SU-DHL-6 (cell line): ENCODE results near the gene RBFOX2.

Source experiments
- H2AFZ ChIP-seq: fragments of 200-600 bp; sonication (generic); 2 replicates; pipeline ENCODE4 v1.6.1; 2014; ENCODE audit warnings: low read depth, mild to moderate bottlenecking, moderate library complexity, mixed read lengths, antibody characterized with exemption, low read length; ENCODE audit not compliant: severe bottlenecking
- H3F3A ChIP-seq: fragments of 200-600 bp; shearing (Covaris generic); 2 replicates; pipeline ENCODE4 v1.6.0; 2016; ENCODE audit warnings: antibody characterized with exemption, mild to moderate bottlenecking; ENCODE audit not compliant: insufficient read depth
- H3K27ac ChIP-seq: fragments of 200-600 bp; sonication (generic); 2 replicates; pipeline ENCODE4 v1.5.1; 2016; ENCODE audit warnings: low read depth, mild to moderate bottlenecking, low read length, moderate library complexity, mixed read lengths
- H3K27me3 ChIP-seq: fragments of 200-600 bp; sonication (generic), shearing (Covaris generic); 2 replicates; pipeline ENCODE4 v1.6.0; 2014; ENCODE audit warnings: mild to moderate bottlenecking, low read length
- H3K36me3 ChIP-seq: fragments of 200-600 bp; sonication (generic); 2 replicates; pipeline ENCODE4 v1.6.1; 2014; ENCODE audit warnings: mild to moderate bottlenecking, low read length, mixed read lengths
- H3K4me2 ChIP-seq: fragments of 300-600, 200-600 bp; shearing (Covaris generic), sonication (generic); 2 replicates; pipeline ENCODE4 v1.6.0; 2014; ENCODE audit warnings: low read length, low read depth, mild to moderate bottlenecking; ENCODE audit not compliant: poor library complexity, severe bottlenecking
- H3K4me3 ChIP-seq: fragments of 200-600 bp; sonication (generic); 2 replicates; pipeline ENCODE4 v1.5.1; 2014; ENCODE audit warnings: antibody characterized with exemption, low read length, mild to moderate bottlenecking, mixed read lengths; ENCODE audit not compliant: insufficient read depth, poor library complexity, severe bottlenecking
- H3K79me2 ChIP-seq: fragments of 200-600 bp; sonication (generic); 2 replicates; pipeline ENCODE4 v1.6.1; 2014; ENCODE audit warnings: mild to moderate bottlenecking, low read length, moderate library complexity; ENCODE audit not compliant: insufficient read depth
- H3K9ac ChIP-seq: fragments of 200-600 bp; sonication (generic); 2 replicates; pipeline ENCODE4 v1.7.0; 2014; ENCODE audit warnings: mild to moderate bottlenecking, low read length
- H3K9me2 ChIP-seq: fragments of 200-600 bp; sonication (generic); replicated peaks from 2 replicates; pipeline ENCODE4 v1.6.1; 2014; ENCODE audit warnings: low read length; ENCODE audit not compliant: insufficient read depth
- H3K9me3 ChIP-seq: fragments of 200-600 bp; sonication (generic); 2 replicates; pipeline ENCODE4 v1.6.1; 2014; ENCODE audit warnings: low read length, mixed read lengths; ENCODE audit not compliant: insufficient read depth
- H4K20me1 ChIP-seq: fragments of 200-600 bp; sonication (generic); 2 replicates; pipeline ENCODE4 v1.6.1; 2014; ENCODE audit warnings: low read depth, mild to moderate bottlenecking, antibody characterized with exemption, low read length, moderate library complexity, mixed read lengths
- CTCF ChIP-seq: fragments of 200-600 bp; sonication (generic); IDR thresholded peaks from one replicate; pipeline ENCODE4 v1.5.1; 2017; ENCODE audit warnings: antibody characterized with exemption, mild to moderate bottlenecking, low read length, moderate library complexity; ENCODE audit not compliant: insufficient read depth, poor library complexity, severe bottlenecking
- EZH2phosphoT487 ChIP-seq: fragments of 200-600 bp; sonication (generic), shearing (Covaris generic); conservative IDR thresholded peaks from 2 replicates; pipeline ENCODE4 v1.6.1; 2018; ENCODE audit warnings: mild to moderate bottlenecking, antibody characterized with exemption, low read length, moderate library complexity, mixed read lengths

RBFOX2 gene

GRCh38 chr22:35866651-35867050, 162.0 kb downstream of the RBFOX2 start:
- no peak overlapping the region for H3K4me3 ChIP-seq
- no peak overlapping the region for H2AFZ ChIP-seq
- no peaks in the 10 kb centered on the region for H3K27me3 ChIP-seq
- H3K79me2 ChIP-seq = no peaks in the 10 kb centered on the region
- no peaks in the 10 kb centered on the region for H3K9me2 ChIP-seq
- no peak overlapping the region for H3K27ac ChIP-seq
- no peak overlapping the region for H3K4me2 ChIP-seq
- no peaks in the 10 kb centered on the region for H4K20me1 ChIP-seq
- no peak overlapping the region for H3K9ac ChIP-seq
- TF ChIP-seq CTCF (no peak), EZH2phosphoT487 (no peak)
- no peaks in the 10 kb centered on the region for H3F3A ChIP-seq
- H3K9me3 ChIP-seq = no peaks in the 10 kb centered on the region
- H3K36me3 ChIP-seq = no peaks in the 10 kb centered on the region

GRCh38 chr22:35864545-35865165, 164.0 kb downstream of the RBFOX2 start:
- no peaks in the 10 kb centered on the region for H3K36me3 ChIP-seq
- H3K9ac ChIP-seq = no peak overlapping the region
- TF ChIP-seq EZH2phosphoT487 = no peak
- TF ChIP-seq CTCF = no peak
- no peaks in the 10 kb centered on the region for H3K27me3 ChIP-seq
- no peaks in the 10 kb centered on the region for H3F3A ChIP-seq
- no peaks in the 10 kb centered on the region for H3K9me2 ChIP-seq
- H3K79me2 ChIP-seq = no peaks in the 10 kb centered on the region
- H3K9me3 ChIP-seq = no peaks in the 10 kb centered on the region
- no peak overlapping the region for H3K4me3 ChIP-seq
- H3K4me2 ChIP-seq = no peak overlapping the region
- no peak overlapping the region for H3K27ac ChIP-seq
- no peaks in the 10 kb centered on the region for H4K20me1 ChIP-seq
- H2AFZ ChIP-seq = no peak overlapping the region

- Histone ChIP-seq H3K4me3 (no peak overlapping the region), H3K9me3 (no peaks in the 10 kb centered on the region), H2AFZ (no peak overlapping the region), H3K27me3 (no peaks in the 10 kb centered on the region), H3K36me3 (no peaks in the 10 kb centered on the region), H3F3A (no peaks in the 10 kb centered on the region), H3K9ac (no peak overlapping the region), H3K79me2 (no peaks in the 10 kb centered on the region), H3K27ac (no peak overlapping the region), H4K20me1 (no peaks in the 10 kb centered on the region), H3K9me2 (no peaks in the 10 kb centered on the region), H3K4me2 (no peak overlapping the region)
- no peak for TF ChIP-seq CTCF
- TF ChIP-seq EZH2phosphoT487 = no peak
These were observed 165.2 kb downstream of the RBFOX2 start for GRCh38 chr22:35863432-35863831.
